ENCODE results near the gene KLRD1. TPM values are rescaled to one million over a fixed set of nuclear protein-coding genes. Genes with fewer than 3 reads are reported as not detected.

Gene KLRD1
- total RNA-seq, 4 donors from 2014 or later, result 0.72 to 1.1 (median 0.76) TPM; not detected in 1

GRCh38 chr12:10278104-10278503 lies 29.6 kb upstream of the KLRD1 start:
- TF ChIP-seq EP300 (IDR thresholded peaks at IDR 0.05) (no peak), POLR2AphosphoS5 (IDR thresholded peaks at IDR 0.05) (no peak), CTCF (IDR thresholded peaks at IDR 0.05) (no peak), POLR2A (IDR thresholded peaks at IDR 0.05) (no peak)
- no peak overlapping the region for H3K27ac ChIP-seq
- H3K4me3 ChIP-seq, result no peak overlapping the region
- H3K36me3 ChIP-seq, result no peaks in the 10 kb centered on the region
- H3K9me3 ChIP-seq, result no peaks in the 10 kb centered on the region
- DNase-seq (ENCODE audit: low spot score in 2 of 2), result no peak
- no peaks in the 10 kb centered on the region for H3K27me3 ChIP-seq
- no peaks in the 10 kb centered on the region for H3K4me1 ChIP-seq
- 95% methylated on average over 2 of the region's 2 CpGs for whole genome bisulfite sequencing

DNA sequence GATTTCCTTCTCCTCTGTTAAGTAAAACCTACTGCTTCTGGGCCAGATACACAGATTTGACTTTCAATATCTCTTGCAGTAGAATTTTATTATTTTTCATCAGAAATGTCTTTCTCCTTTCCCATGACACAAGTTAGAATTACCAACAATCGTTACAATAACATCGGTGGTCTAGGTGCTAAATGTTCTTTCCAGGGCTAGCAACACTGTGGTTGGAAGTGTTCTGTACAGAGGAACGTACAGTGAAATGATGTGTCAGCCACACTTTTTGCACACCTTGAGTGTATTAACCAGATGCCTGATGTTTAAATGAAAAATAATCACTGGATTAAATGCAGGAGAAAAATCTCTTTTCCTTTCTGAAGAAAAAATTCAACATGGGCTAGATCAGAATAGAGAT lies 27.7 kb upstream of the KLRD1 start:
- TF ChIP-seq POLR2AphosphoS5 (IDR thresholded peaks at IDR 0.05) (no peak), EP300 (IDR thresholded peaks at IDR 0.05) (no peak), CTCF (IDR thresholded peaks at IDR 0.05) (no peak)
- H3K4me3 ChIP-seq, result no peak overlapping the region
- WGBS, result 93% methylated on average over 3 of the region's 3 CpGs
- DNase-seq (ENCODE audit: low spot score in 2 of 2), result no peak
- no peak overlapping the region for H3K27ac ChIP-seq
- H3K36me3 ChIP-seq, result no peaks in the 10 kb centered on the region
- no peaks in the 10 kb centered on the region for H3K4me1 ChIP-seq
- H3K27me3 ChIP-seq, result no peaks in the 10 kb centered on the region
- no peaks in the 10 kb centered on the region for H3K9me3 ChIP-seq

- Histone ChIP-seq H3K36me3 (no peaks in the 10 kb centered on the region), H3K4me3 (no peak overlapping the region), H3K4me1 (no peaks in the 10 kb centered on the region), H3K9me3 (no peaks in the 10 kb centered on the region), H3K27ac (no peak overlapping the region), H3K27me3 (no peaks in the 10 kb centered on the region)
- TF ChIP-seq EP300 (IDR thresholded peaks at IDR 0.05) (no peak), POLR2A (IDR thresholded peaks at IDR 0.05) (no peak), POLR2AphosphoS5 (IDR thresholded peaks at IDR 0.05) (no peak), CTCF (IDR thresholded peaks at IDR 0.05) (no peak)
- no peak for DNase-seq (ENCODE audit: low spot score in 2 of 2)
- 34% methylated on average over 4 of the region's 4 CpGs for WGBS
These were observed 24.6 kb upstream of the KLRD1 start for GRCh38 chr12:10283027-10283426.

- no peaks in the 10 kb centered on the region for H3K27me3 ChIP-seq
- no peak for DNase-seq (ENCODE audit: low spot score in 2 of 2)
- no peaks in the 10 kb centered on the region for H3K4me1 ChIP-seq
- H3K27ac ChIP-seq, result no peak overlapping the region
- H3K36me3 ChIP-seq, result no peaks in the 10 kb centered on the region
- 61% methylated on average over 6 of the region's 6 CpGs for WGBS
- no peaks in the 10 kb centered on the region for H3K9me3 ChIP-seq
- TF ChIP-seq POLR2A (IDR thresholded peaks at IDR 0.05), result no peak
- TF ChIP-seq CTCF (IDR thresholded peaks at IDR 0.05), result no peak
- no peak for TF ChIP-seq EP300 (IDR thresholded peaks at IDR 0.05)
- H3K4me3 ChIP-seq, result no peak overlapping the region
These were observed 21.8 kb upstream of the KLRD1 start for GRCh38 chr12:10285919-10286318.

GRCh38 chr12:10289005-10289754 lies 18.5 kb upstream of the KLRD1 start:
- DNase-seq (ENCODE audit: low spot score in 2 of 2), result no peak
- no peaks in the 10 kb centered on the region for H3K36me3 ChIP-seq
- no peak overlapping the region for H3K4me3 ChIP-seq
- TF ChIP-seq CTCF (IDR thresholded peaks at IDR 0.05) (no peak), EP300 (IDR thresholded peaks at IDR 0.05) (no peak), POLR2A (IDR thresholded peaks at IDR 0.05) (no peak), POLR2AphosphoS5 (IDR thresholded peaks at IDR 0.05) (no peak)
- H3K9me3 ChIP-seq, result no peaks in the 10 kb centered on the region
- no peak overlapping the region for H3K27ac ChIP-seq
- H3K4me1 ChIP-seq, result no peaks in the 10 kb centered on the region
- no peaks in the 10 kb centered on the region for H3K27me3 ChIP-seq
- WGBS, result 79% methylated on average over 6 of the region's 6 CpGs
